ENCODE measurements around the gene LAMC3.

The LAMC3 gene

DNA sequence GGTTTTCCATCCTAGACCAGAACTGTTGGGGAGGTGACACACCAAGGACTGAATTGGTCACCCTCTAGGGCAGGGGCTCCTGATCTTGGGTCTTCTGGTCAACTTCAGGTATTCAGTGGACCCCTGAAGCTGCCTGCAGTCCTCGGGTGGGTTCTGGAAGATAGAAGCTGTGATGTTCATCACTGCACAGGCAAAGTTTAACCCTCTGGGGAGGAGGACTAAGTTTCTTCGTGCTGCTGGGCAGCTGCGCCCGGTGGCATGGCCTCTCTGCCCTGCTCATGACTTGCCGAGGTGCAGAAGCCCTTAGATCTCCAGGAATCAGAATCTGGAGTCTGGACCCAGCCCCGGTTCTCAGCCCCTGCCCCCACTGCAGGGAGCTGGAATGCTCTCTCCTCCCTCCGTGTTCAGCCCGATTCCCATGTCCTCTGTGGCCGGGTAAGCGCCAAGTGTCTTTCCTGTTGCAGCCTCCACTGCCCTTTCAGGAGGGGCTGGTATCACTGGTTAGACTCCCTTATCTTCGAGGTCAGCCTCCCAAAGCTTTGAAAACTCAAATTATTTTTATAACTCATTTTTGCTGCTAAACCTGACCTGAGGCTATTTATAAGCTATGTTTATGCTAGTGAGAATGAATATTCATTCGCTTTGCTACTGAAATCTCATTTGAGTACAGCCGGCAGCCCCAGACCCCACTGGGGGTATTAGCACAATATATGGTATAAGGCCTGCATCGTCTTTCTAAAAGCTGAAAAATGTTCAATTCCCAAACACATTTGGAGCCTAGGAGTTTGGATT is 1.7 kb downstream of the LAMC3 start:
- DNase-seq (ENCODE audit: extremely low read depth in 1 of 2, low read depth in 1 of 2), result no peak

DNA sequence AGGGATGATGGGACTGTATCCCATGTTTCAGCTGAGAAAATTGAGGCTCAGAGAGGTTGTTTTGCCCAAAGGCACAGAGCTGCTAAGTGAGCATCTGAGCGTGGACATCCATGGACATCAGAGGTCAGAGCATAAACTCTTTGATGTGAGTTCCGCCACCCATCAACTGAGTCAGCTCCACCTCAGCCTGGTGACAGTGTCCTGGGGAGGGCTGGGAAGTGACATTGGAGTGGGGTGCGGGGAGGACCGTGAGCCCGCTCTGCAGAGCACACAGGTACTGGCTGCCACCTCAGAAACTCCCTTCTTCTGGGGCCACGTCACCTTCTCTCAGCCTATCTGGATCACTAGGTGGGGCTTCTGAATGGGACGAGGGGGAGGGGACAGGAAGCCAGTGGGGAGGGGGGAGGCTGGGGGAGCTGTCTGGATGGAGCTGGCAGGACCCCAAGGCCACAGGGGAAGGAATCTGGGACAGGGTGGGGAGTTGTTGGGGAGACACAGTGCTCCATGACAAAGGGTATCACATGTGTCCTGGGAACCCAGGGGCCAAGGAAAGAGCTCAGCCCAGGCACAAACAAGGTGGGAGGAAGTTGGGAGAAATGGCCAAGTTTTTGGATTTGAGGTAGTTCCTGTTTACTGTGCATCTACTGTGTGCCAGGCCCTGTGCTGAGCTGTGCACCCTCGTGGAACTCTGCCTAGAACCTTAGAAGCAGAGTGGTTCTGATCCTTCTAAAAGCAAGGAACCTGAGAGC is 2.5 kb downstream of the LAMC3 start:
- no peak for DNase-seq (ENCODE audit: extremely low read depth in 1 of 2, low read depth in 1 of 2)

GRCh38 chr9:131012023-131012334 is 3.0 kb downstream of the LAMC3 start:
- DNase-seq (ENCODE audit: extremely low read depth in 1 of 2, low read depth in 1 of 2), result no peak

- no peak for DNase-seq (ENCODE audit: extremely low read depth in 1 of 2, low read depth in 1 of 2)
Measured at GRCh38 chr9:131012396-131012917, 3.5 kb downstream of the LAMC3 start.

- DNase-seq (ENCODE audit: extremely low read depth in 1 of 2, low read depth in 1 of 2), result no peak
Measured at GRCh38 chr9:131013015-131013755, 4.2 kb downstream of the LAMC3 start.

GRCh38 chr9:131013771-131014676 is 5.0 kb downstream of the LAMC3 start:
- DNase-seq (ENCODE audit: extremely low read depth in 1 of 2, low read depth in 1 of 2), result no peak

- DNase-seq (ENCODE audit: extremely low read depth in 1 of 2, low read depth in 1 of 2), result no peak
Measured at GRCh38 chr9:131015112-131015511, 6.1 kb downstream of the LAMC3 start.

DNA sequence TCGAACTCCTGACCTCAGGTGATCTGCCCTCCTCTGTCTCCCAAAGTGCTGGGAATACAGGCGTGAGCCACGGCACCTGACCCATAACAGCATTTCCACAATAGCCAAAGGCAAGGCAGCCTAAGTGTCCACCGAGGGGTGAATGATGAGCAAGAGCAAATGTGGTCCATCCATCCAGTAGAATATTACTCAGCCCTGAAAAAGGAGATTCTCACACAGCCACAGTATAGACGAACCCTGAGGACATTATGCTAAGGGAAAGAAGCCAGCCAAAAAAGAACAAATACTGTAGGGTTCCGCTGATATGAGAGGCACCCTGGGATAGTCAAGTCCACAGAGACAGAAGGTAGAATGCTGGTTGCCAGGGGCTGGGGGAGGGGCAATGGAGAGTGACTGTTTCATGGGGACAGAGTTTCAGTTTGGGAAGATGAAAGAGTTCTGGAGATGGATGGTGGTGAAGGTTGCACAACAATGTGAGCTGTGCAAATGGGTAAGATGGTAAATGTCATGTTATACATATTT is 7.0 kb downstream of the LAMC3 start:
- no peak for DNase-seq (ENCODE audit: extremely low read depth in 1 of 2, low read depth in 1 of 2)

DNA sequence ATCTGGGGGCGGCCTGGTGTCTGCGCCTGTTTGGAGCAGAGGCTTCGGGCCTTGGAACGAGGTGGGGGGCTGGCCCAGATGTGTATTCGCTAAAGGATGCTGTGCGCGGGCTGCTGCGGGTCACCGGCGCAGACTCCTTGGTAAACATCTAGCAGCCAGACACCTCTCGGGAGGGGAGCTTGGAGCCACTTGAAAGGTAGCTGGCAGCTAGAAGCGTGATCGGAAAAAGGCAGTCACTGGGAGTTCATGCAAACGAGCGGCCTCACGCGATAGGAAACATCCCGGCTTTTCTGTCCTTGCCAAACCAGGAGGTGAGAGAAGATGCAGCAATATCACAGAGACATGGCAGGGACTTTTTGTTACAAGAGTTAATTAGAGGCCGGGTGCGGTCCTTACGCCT is 8.1 kb downstream of the LAMC3 start:
- DNase-seq (ENCODE audit: extremely low read depth in 1 of 2, low read depth in 1 of 2), result no peak

- DNase-seq (ENCODE audit: extremely low read depth in 1 of 2, low read depth in 1 of 2), result no peak
Measured at GRCh38 chr9:131018621-131019020, 9.6 kb downstream of the LAMC3 start.

GRCh38 chr9:131019388-131020239 is 10.6 kb downstream of the LAMC3 start:
- no peak for DNase-seq (ENCODE audit: extremely low read depth in 1 of 2, low read depth in 1 of 2)

GRCh38 chr9:131020388-131020787 is 11.4 kb downstream of the LAMC3 start:
- no peak for DNase-seq (ENCODE audit: extremely low read depth in 1 of 2, low read depth in 1 of 2)

DNA sequence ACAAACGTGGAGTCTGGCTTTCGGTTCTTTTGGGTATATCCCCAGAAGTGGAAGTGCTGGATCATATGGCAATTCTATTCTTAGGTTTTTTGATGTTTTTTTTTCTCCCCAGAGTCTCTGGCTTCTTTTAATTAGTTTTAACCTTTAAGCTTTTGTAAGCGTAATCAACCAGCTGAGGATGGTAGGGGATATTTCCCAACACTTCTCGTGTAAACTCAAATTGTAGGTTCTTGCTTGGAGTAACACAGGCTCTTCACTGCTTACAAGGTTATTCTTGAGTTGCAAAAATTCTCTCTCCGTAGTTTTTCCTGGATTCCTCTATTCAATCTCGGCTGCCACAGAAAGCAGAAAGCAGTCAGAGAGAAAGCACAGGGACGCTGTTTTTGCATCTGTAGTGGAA is 11.9 kb downstream of the LAMC3 start:
- no peak for DNase-seq (ENCODE audit: extremely low read depth in 1 of 2, low read depth in 1 of 2)

DNA sequence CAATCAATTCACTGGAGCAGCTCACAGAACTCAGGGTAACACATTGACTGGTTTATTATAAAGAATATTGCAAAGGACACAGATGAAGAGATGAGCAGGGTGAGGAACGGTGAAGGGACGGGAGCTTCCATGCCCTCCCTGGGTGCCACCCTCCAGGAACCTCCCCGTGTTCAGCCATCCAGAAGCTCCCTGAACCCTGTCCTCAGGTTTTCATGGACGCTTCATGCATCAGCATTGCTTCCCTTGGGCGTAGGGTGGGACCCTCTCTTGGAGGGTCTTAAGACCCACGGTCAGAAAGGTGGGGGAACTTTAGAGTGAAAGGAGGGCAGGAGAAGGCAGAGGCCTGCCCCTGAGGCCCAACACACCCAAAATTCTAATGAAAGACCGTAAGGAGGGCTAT is 12.8 kb downstream of the LAMC3 start:
- no peak for DNase-seq (ENCODE audit: extremely low read depth in 1 of 2, low read depth in 1 of 2)

DNA sequence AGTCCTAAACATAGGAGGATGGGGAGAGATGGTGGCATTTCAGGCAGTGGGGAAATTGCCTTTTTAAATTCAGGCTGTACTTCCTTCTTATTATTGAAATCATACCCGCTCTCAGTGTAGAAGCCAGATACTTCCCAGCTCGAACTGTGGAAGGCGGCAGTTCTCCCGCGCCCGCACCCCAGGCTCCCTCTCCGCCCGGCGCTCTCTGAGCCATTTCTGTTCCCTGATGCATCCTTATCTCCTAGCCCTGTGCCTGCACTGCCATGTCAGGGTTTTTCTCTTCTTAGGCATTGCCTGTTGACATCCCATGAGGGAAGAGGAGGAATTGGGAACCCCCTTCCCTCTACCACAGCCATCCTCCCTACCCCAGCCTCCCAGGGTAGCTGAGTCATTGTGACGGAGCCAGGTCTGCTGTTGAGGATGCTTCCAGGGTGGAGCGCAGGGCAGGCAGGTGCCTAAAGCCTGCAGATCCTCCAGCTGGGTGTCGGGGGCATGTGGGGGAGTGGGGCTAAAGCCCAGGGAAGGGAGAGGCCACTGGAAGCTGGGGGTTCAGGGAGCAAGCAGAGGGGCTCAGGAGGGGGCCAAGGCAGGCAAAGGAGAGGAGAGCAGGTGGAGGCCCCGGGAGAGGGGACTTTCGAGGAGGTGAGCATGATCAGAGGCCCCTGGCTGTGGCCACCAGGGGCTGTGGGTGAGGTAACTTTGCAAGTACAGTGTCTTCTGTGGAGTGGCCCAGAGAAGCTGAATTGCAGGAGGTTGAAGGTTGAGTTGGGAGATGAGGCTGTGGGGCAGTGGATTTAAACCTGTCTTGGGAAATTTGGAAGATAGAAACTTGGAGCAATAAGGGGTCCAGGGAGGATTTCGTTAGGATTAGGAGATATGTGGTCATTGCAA is 16.2 kb downstream of the LAMC3 start:
- no peak for DNase-seq (ENCODE audit: extremely low read depth in 1 of 2, low read depth in 1 of 2)

DNA sequence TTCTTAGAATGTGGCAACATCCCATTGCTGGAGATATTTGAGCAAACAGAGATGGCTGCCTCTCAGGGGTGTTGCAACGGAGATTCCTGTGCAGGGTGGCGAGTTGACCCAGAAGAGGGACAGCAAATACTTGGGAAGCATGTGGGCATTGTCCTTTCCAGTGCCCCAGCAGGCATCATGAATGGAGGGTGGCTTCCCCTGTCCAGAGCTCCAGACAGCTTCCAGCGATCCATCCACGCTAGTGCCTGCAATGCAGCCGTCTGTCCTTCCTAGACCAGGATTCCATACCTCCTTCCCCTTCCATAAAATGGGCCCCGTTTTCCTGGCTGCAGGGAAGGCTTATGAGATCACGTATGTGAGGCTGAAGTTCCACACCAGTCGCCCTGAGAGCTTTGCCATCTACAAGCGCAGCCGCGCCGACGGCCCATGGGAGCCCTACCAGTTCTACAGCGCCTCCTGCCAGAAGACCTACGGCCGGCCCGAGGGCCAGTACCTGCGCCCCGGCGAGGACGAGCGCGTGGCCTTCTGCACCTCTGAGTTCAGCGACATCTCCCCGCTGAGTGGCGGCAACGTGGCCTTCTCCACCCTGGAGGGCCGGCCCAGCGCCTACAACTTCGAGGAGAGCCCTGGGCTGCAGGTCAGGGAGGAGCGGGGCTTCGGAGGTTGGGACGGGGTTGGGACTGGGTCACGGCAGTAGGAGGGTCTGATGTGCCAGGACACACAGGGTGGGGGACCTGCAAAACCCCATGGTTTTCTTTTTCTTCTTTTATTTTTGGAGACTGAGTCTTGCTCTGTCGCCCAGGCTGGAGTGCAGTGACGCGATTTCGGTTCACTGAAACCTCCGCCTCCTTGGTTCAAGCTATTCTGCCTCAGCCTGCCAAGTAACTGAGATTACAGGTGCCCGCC is 17.2 kb downstream of the LAMC3 start:
- DNase-seq (ENCODE audit: extremely low read depth in 1 of 2, low read depth in 1 of 2), result no peak

All from activated CD8-positive, alpha-beta memory T cell treated with anti-CD3 and anti-CD28 coated beads for 1 hour (primary cell).